DOHH2 (cell line): ENCODE measurements around the gene HCN3.
A peak's percentile ranks its signal among the peaks of the same experiment; 100 is the strongest.

Experiments
- H3F3A ChIP-seq: fragments of 200-600 bp; sonication (generic), shearing (Covaris generic); 2 replicates; pipeline ENCODE4 v1.6.0; 2016; ENCODE audit warnings: antibody characterized with exemption, mild to moderate bottlenecking; ENCODE audit not compliant: control insufficient read depth, insufficient read depth
- H3K27ac ChIP-seq: fragments of 200-600 bp; sonication (generic); 2 replicates; pipeline ENCODE4 v1.5.1; 2014; ENCODE audit warnings: low read depth, mild to moderate bottlenecking, low read length, moderate library complexity
- H3K27me3 ChIP-seq: fragments of 200-600 bp; sonication (generic); 2 replicates; pipeline ENCODE4 v1.6.1; 2014; ENCODE audit warnings: mild to moderate bottlenecking, low read length, mixed read lengths; ENCODE audit not compliant: control insufficient read depth
- H3K36me3 ChIP-seq: fragments of 200-600 bp; sonication (generic); 2 replicates; pipeline ENCODE4 v1.6.1; 2014; ENCODE audit warnings: mild to moderate bottlenecking, low read length, moderate library complexity, mixed read lengths; ENCODE audit not compliant: control insufficient read depth
- H3K4me1 ChIP-seq: fragments of 200-600 bp; sonication (generic); 2 replicates; pipeline ENCODE4 v1.6.1; 2014; ENCODE audit warnings: mild to moderate bottlenecking, low read length, mixed read lengths; ENCODE audit not compliant: control insufficient read depth
- H3K4me2 ChIP-seq: fragments of 200-600 bp; sonication (generic); 2 replicates; pipeline ENCODE4 v1.6.0; 2014; ENCODE audit warnings: mild to moderate bottlenecking, low read length, moderate library complexity
- H3K4me3 ChIP-seq: fragments of 200-600 bp; sonication (generic); 2 replicates; pipeline ENCODE4 v1.5.1; 2014; ENCODE audit warnings: mild to moderate bottlenecking, low read length, mixed read lengths
- H3K79me2 ChIP-seq: fragments of 200-600 bp; sonication (generic); 2 replicates; pipeline ENCODE4 v1.6.1; 2014; ENCODE audit warnings: mild to moderate bottlenecking, low read length, mixed read lengths; ENCODE audit not compliant: control insufficient read depth
- H3K9me2 ChIP-seq: fragments of 200-600 bp; sonication (generic); replicated peaks from 2 replicates; pipeline ENCODE4 v1.6.1; 2014; ENCODE audit warnings: mild to moderate bottlenecking, low read length, mixed read lengths; ENCODE audit not compliant: control insufficient read depth
- H3K9me3 ChIP-seq: fragments of 200-600 bp; sonication (generic); 2 replicates; pipeline ENCODE4 v1.6.1; 2014; ENCODE audit warnings: antibody characterized with exemption, low read length, mixed read lengths; ENCODE audit not compliant: control insufficient read depth, insufficient read depth
- H4K20me1 ChIP-seq: fragments of 200-600 bp; sonication (generic); 2 replicates; pipeline ENCODE4 v1.6.0; 2014; ENCODE audit warnings: low read depth, mild to moderate bottlenecking, antibody characterized with exemption, low read length, moderate library complexity; ENCODE audit not compliant: control insufficient read depth, insufficient read depth
- EZH2phosphoT487 ChIP-seq: fragments of 200-600 bp; sonication (generic); IDR thresholded peaks from 2 replicates; pipeline ENCODE4 v1.6.1; 2017; ENCODE audit warnings: borderline replicate concordance, mild to moderate bottlenecking, antibody characterized with exemption, low read length, moderate library complexity, mixed read lengths
- TF ChIP-seq, protein P1 (sequence below): fragments of 200-600 bp; sonication (generic); IDR thresholded peaks from one replicate; pipeline ENCODE4 v1.5.1; 2014; ENCODE audit warnings: antibody characterized with exemption, mild to moderate bottlenecking, low read depth, low read length; ENCODE audit not compliant: poor library complexity, severe bottlenecking

The HCN3 gene

GRCh38 chr1:155325603-155325893 is 48.3 kb downstream of the HCN3 start:
- Histone ChIP-seq H3K27ac (no peak overlapping the region), H3K4me2 (peak overlapping the region; percentile 100)
- TF ChIP-seq, protein P1, sequence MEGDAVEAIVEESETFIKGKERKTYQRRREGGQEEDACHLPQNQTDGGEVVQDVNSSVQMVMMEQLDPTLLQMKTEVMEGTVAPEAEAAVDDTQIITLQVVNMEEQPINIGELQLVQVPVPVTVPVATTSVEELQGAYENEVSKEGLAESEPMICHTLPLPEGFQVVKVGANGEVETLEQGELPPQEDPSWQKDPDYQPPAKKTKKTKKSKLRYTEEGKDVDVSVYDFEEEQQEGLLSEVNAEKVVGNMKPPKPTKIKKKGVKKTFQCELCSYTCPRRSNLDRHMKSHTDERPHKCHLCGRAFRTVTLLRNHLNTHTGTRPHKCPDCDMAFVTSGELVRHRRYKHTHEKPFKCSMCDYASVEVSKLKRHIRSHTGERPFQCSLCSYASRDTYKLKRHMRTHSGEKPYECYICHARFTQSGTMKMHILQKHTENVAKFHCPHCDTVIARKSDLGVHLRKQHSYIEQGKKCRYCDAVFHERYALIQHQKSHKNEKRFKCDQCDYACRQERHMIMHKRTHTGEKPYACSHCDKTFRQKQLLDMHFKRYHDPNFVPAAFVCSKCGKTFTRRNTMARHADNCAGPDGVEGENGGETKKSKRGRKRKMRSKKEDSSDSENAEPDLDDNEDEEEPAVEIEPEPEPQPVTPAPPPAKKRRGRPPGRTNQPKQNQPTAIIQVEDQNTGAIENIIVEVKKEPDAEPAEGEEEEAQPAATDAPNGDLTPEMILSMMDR: no peak
- no peak for TF ChIP-seq EZH2phosphoT487

DNA sequence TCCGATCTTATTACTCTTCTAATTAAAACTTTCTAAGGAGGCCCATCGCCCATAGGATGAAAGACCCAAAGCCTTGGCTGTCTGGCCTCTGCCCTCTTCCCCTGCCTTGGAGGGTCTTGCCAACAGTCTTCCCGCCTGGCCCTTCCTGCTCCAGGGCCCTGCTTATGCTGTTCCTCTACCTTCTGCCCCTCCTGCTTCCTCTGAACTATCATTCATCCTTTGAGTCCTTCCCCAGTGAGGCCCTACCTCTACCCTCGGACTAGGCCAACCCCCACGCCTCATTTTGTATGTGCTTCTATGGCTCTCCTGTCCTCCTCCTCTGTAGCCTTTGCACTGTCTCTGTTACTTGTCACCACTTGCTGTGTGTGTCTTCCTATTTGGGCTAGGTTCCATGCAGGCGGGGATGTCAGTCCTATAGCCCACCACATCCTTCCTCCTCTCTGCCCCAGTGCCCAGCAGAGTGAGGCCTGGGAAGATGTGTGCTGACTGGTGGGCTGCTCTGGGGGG is 48.8 kb downstream of the HCN3 start:
- no peak overlapping the region for H3K27ac ChIP-seq
- H3K27me3 ChIP-seq: no peaks in the 10 kb centered on the region
- H3K9me2 ChIP-seq: no peaks in the 10 kb centered on the region
- peaks cover 31% of the 10 kb centered on the region for H3K4me1 ChIP-seq
- H3K36me3 ChIP-seq: peaks cover 31% of the 10 kb centered on the region
- H3K4me3 ChIP-seq: no peak overlapping the region
- no peaks in the 10 kb centered on the region for H4K20me1 ChIP-seq
- TF ChIP-seq, protein P1: no peak
- TF ChIP-seq EZH2phosphoT487: no peak
- H3K79me2 ChIP-seq: peaks cover 10% of the 10 kb centered on the region
- H3K4me2 ChIP-seq: peak overlapping the region; percentile 100; the same call in 1 of the 2 replicates
- 0 out of 2 replicates have a peak, but pooled peaks cover 4% of the 10 kb centered on the region for H3F3A ChIP-seq
- no peaks in the 10 kb centered on the region for H3K9me3 ChIP-seq

More at GRCh38 chr1:155325603-155325893, 48.3 kb downstream of the HCN3 start:
- peak overlapping the region; percentile 99 for H3K4me3 ChIP-seq
- peaks cover 32% of the 10 kb centered on the region for H3K4me1 ChIP-seq
- no peaks in the 10 kb centered on the region for H4K20me1 ChIP-seq
- no peaks in the 10 kb centered on the region for H3K9me2 ChIP-seq
- peaks cover 29% of the 10 kb centered on the region for H3K36me3 ChIP-seq
- H3K27me3 ChIP-seq: no peaks in the 10 kb centered on the region
- H3K9me3 ChIP-seq: no peaks in the 10 kb centered on the region
- H3K79me2 ChIP-seq: peaks cover 10% of the 10 kb centered on the region
- 0 out of 2 replicates have a peak, but pooled peaks cover 4% of the 10 kb centered on the region for H3F3A ChIP-seq

DNA sequence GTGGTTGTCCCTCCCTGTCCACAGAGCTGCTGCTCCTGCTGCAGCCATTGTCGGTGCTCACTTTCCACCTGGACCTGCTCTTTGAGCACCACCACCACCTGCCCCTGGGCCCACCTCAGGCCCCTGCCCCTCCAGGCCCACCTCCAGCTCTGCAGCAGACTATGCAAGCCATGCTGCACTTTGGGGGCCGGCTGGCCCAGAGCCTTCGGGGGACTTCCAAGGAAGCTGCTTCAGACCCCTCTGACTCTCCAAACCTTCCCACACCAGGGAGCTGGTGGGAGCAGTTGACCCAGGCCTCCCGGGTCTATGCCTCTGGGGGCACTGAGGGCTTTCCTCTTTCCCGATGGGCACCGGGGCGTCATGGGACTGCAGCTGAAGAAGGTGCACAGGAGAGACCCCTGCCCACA is 49.4 kb downstream of the HCN3 start:
- no peak overlapping the region for H3K27ac ChIP-seq
- H4K20me1 ChIP-seq: no peaks in the 10 kb centered on the region
- H3K36me3 ChIP-seq: peaks cover 36% of the 10 kb centered on the region
- TF ChIP-seq EZH2phosphoT487: no peak
- TF ChIP-seq, protein P1: no peak
- no peaks in the 10 kb centered on the region for H3K9me3 ChIP-seq
- peaks cover 10% of the 10 kb centered on the region for H3K79me2 ChIP-seq
- no peak overlapping the region for H3K4me3 ChIP-seq
- H3K9me2 ChIP-seq: no peaks in the 10 kb centered on the region
- no peak overlapping the region for H3K4me2 ChIP-seq
- H3K4me1 ChIP-seq: peaks cover 35% of the 10 kb centered on the region
- H3F3A ChIP-seq: 0 out of 2 replicates have a peak, but pooled peaks cover 4% of the 10 kb centered on the region
- H3K27me3 ChIP-seq: no peaks in the 10 kb centered on the region
